CD4-positive, alpha-beta T cell (primary cell): ENCODE data around the gene FUBP3. TPM values are rescaled to one million over a fixed set of nuclear protein-coding genes. Genes with fewer than 3 reads are reported as not detected.

ENCODE experiments used
- ATAC-seq: fragments of 200-7000 bp; cut with Tn5 transposase; one replicate; pipeline ENCODE4 v1.10.0; 2022; ENCODE audit warnings: mild to moderate bottlenecking; ENCODE audit not compliant: poor library complexity
- CTCF ChIA-PET: fragments of 350-600 bp; sonication (Branson Sonifier 250); formaldehyde crosslinking; loops from one replicate; lab custom pipeline; 2021; ENCODE audit warnings: antibody characterized with exemption, inconsistent platforms; lab: Charles Lee
- POLR2A ChIA-PET: fragments of 350-600 bp; sonication (Branson Sonifier 250); formaldehyde crosslinking; loops from one replicate; lab custom pipeline; 2021; ENCODE audit warnings: antibody characterized with exemption, inconsistent platforms; lab: Charles Lee
- DNase-seq, 14 experiments: peaks; one replicate each; pipeline ENCODE4 v3.0.0-alpha.2; 2013 to 2020; ENCODE audit warnings: mixed read lengths in 2 of 14
- H3K27ac ChIP-seq, 2 donors: one replicate each; pipeline versions ENCODE4 v1.5.1 to v1.7.0; 2013; ENCODE audit warnings: low read length in 2 of 2, low read depth in 1 of 2, mild to moderate bottlenecking in 1 of 2
- H3K27me3 ChIP-seq, 2 experiments: 1 replicate in 1 of 2; 2 replicates in 1 of 2; pipeline versions ENCODE4 v1.6.1 to v1.7.0; 2013; ENCODE audit warnings: low read length in 2 of 2, control low read depth in 1 of 2, mild to moderate bottlenecking in 1 of 2, moderate library complexity in 1 of 2; ENCODE audit not compliant: insufficient read depth in 2 of 2, control insufficient read depth in 1 of 2
- H3K36me3 ChIP-seq: one replicate; pipeline ENCODE4 v1.6.1; 2013; ENCODE audit warnings: low read length, control low read depth; ENCODE audit not compliant: insufficient read depth
- H3K4me1 ChIP-seq: one replicate; pipeline ENCODE4 v1.6.1; 2013; ENCODE audit warnings: low read length, control low read depth; ENCODE audit not compliant: insufficient read depth
- H3K4me3 ChIP-seq: one replicate; pipeline ENCODE4 v1.5.1; 2013; ENCODE audit warnings: mild to moderate bottlenecking, low read length, moderate library complexity
- H3K9me3 ChIP-seq, 2 experiments: 1 replicate in 1 of 2; 2 replicates in 1 of 2; pipeline versions ENCODE4 v1.6.1 to v1.7.0; 2013; ENCODE audit warnings: low read length in 2 of 2, mild to moderate bottlenecking in 2 of 2, control low read depth in 1 of 2, moderate library complexity in 1 of 2; ENCODE audit not compliant: control insufficient read depth in 1 of 2, insufficient read depth in 1 of 2
- H3K27ac Mint-ChIP-seq: one replicate; pipeline ENCODE4 v1.8.0; 2020; ENCODE audit warnings: mixed read lengths
- H3K27me3 Mint-ChIP-seq: one replicate; pipeline ENCODE4 v1.8.0; 2021; ENCODE audit warnings: mixed read lengths
- H3K36me3 Mint-ChIP-seq: one replicate; pipeline ENCODE4 v1.8.0; 2021; ENCODE audit warnings: low read depth, mixed read lengths
- H3K4me1 Mint-ChIP-seq: one replicate; pipeline ENCODE4 v1.8.0; 2021; ENCODE audit warnings: low read depth, mixed read lengths
- H3K4me3 Mint-ChIP-seq: one replicate; pipeline ENCODE4 v1.8.0; 2020; ENCODE audit warnings: mild to moderate bottlenecking, mixed read lengths
- H3K9me3 Mint-ChIP-seq: one replicate; pipeline ENCODE4 v1.8.0; 2020; ENCODE audit warnings: mixed read lengths
- intact Hi-C, 2 experiments: fragments of 100-400 bp; cut with DNase I in 1 of 2; cut with micrococcal nuclease in 1 of 2; formaldehyde crosslinking; loops; one replicate each; pipeline versions ENCODE4 v1.15.1 to v1.9.0; 2023 to 2025; cut with DNase I, micrococcal nuclease
- total RNA-seq, 174 experiments: library from RNA in 2 of 174; stranded (reverse) in 2 of 174; gene quantifications; one replicate each; pipeline ENCODE4 v1.2.3 and lab custom pipeline; 2021 to 2026
- TF ChIP-seq, protein P1 (sequence below): fragments of 200-600 bp; IDR thresholded peaks from one replicate; pipeline ENCODE4 v1.8.0; 2022; ENCODE audit warnings: antibody characterized with exemption, mild to moderate bottlenecking

FUBP3 gene
- total RNA-seq, 2 experiments from 2014 or later = 21.2 to 30.2 TPM

DNA sequence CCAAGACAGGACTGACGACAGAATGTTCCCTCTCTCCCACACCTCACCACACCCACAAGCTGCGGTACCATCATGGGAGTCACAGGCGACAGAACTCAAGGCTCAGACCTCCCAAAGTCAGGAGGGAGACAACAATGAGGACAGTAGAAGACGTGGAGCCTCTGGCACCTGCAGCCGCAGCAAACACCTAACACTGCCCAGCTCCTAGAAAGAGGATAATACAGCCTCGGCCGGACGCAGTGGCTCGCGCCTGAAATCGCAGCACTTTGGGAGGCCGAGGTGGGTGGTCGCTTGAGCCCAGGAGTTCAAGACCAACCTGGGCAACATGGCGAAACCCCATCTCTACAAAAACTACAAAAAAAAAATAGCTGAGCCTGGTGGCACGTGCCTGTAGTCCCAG is 71.8 kb downstream of the FUBP3 start:
- Histone ChIP-seq H3K27ac (no peak overlapping the region), H3K36me3 (no peaks in the 10 kb centered on the region), H3K9me3 (peaks cover 2 to 5% of the 10 kb centered on the region in 2 experiments), H3K4me3 (no peak overlapping the region), H3K27me3 (peaks cover 0 to 11% of the 10 kb centered on the region in 2 experiments), H3K4me1 (no peaks in the 10 kb centered on the region)
- no peak overlapping the region for H3K27ac Mint-ChIP-seq
- H3K27me3 Mint-ChIP-seq = peaks cover 23% of the 10 kb centered on the region
- no peak overlapping the region for H3K4me3 Mint-ChIP-seq
- intact Hi-C loops = no loop called here
- no peak for DNase-seq
- H3K36me3 Mint-ChIP-seq = no peaks in the 10 kb centered on the region
- ChIA-PET CTCF (no interaction called here), POLR2A (no interaction called here)
- ATAC-seq = no peak
- H3K4me1 Mint-ChIP-seq = no peaks in the 10 kb centered on the region
- H3K9me3 Mint-ChIP-seq = peaks cover 4% of the 10 kb centered on the region
- TF ChIP-seq, protein P1, sequence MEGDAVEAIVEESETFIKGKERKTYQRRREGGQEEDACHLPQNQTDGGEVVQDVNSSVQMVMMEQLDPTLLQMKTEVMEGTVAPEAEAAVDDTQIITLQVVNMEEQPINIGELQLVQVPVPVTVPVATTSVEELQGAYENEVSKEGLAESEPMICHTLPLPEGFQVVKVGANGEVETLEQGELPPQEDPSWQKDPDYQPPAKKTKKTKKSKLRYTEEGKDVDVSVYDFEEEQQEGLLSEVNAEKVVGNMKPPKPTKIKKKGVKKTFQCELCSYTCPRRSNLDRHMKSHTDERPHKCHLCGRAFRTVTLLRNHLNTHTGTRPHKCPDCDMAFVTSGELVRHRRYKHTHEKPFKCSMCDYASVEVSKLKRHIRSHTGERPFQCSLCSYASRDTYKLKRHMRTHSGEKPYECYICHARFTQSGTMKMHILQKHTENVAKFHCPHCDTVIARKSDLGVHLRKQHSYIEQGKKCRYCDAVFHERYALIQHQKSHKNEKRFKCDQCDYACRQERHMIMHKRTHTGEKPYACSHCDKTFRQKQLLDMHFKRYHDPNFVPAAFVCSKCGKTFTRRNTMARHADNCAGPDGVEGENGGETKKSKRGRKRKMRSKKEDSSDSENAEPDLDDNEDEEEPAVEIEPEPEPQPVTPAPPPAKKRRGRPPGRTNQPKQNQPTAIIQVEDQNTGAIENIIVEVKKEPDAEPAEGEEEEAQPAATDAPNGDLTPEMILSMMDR = no peak

DNA sequence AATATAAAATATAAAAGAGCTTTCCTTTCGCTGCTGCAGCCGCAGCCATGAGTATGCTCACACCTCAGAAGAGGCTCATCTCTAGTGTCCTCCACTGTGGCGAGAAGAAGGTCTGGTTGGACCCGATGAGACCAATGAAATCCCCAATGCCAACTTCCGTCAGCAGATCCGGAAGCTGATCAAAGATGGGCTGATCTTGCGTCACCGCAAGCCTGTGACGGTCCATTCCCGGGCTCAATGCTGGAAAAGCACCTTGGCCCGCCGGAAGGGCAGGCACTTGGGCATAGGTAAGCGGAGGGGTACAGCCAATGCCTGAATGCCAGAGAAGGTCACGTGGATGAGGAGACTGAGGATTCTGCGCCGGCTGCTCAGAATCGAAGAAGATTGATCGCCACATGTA is 72.4 kb downstream of the FUBP3 start:
- DNase-seq (no peak), ATAC-seq (no peak)
- intact Hi-C loops = no loop called here
- CTCF ChIA-PET = no interaction called here
- Mint-ChIP-seq H3K36me3 (no peaks in the 10 kb centered on the region), H3K4me3 (no peak overlapping the region), H3K27me3 (peaks cover 25% of the 10 kb centered on the region), H3K27ac (no peak overlapping the region), H3K9me3 (peaks cover 2% of the 10 kb centered on the region), H3K4me1 (no peaks in the 10 kb centered on the region)
- TF ChIP-seq, protein P1 = no peak
- Histone ChIP-seq H3K27me3 (peaks cover under 1 to 17% of the 10 kb centered on the region in 2 experiments), H3K9me3 (peaks cover 0 to 2% of the 10 kb centered on the region in 2 experiments), H3K4me3 (no peak overlapping the region), H3K4me1 (no peaks in the 10 kb centered on the region), H3K36me3 (no peaks in the 10 kb centered on the region), H3K27ac (no peak overlapping the region)
- POLR2A ChIA-PET = no interaction called here

DNA sequence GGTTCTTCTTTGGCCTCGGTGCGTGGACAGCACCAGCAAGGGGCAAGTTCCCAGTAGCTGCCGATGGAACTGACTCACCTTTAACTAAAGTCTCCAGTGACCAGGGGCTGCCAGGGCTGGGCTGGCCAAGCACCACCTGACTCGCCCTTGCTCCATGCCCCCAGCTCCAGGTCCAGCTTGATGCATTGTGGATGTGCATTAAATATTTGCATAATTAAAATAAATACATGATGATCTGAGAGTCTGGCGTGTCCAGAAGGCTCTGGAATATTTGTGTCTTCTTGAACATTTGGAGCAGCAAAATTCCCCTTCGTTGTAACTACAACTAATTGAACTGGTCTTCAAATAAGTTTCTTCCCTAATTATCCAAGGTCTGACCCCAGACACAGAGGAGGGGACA is 75.5 kb downstream of the FUBP3 start:
- Mint-ChIP-seq H3K4me3 (no peak overlapping the region), H3K9me3 (no peaks in the 10 kb centered on the region), H3K4me1 (no peaks in the 10 kb centered on the region), H3K27me3 (peaks cover 45% of the 10 kb centered on the region), H3K27ac (no peak overlapping the region), H3K36me3 (no peaks in the 10 kb centered on the region)
- TF ChIP-seq, protein P1 = no peak
- Histone ChIP-seq H3K9me3 (peaks cover 0 to 8% of the 10 kb centered on the region in 2 experiments), H3K36me3 (no peaks in the 10 kb centered on the region), H3K27me3 (peaks cover 25% of the 10 kb centered on the region in 2 experiments), H3K4me1 (peaks cover 4% of the 10 kb centered on the region), H3K4me3 (no peak overlapping the region), H3K27ac (no peak overlapping the region)
- no peak for ATAC-seq
- ChIA-PET POLR2A (no interaction called here), CTCF (no interaction called here)
- DNase-seq = no peak
- intact Hi-C loops = no loop called here
